HL-60 (cell line): ENCODE data around the gene COL11A2.

Experiments
- DNase-seq, 2 experiments: peaks; one replicate each; pipeline ENCODE4 v3.0.0-alpha.2; 2010 to 2020; ENCODE audit warnings: low read depth in 1 of 2, low spot score in 1 of 2
- H3K27ac ChIP-seq: fragments of 250-450 bp; sonication (Bioruptor Pico); replicated peaks from 2 replicates; pipeline ENCODE4 v1.5.1; 2020; ENCODE audit warnings: mild to moderate bottlenecking, moderate library complexity
- H3K27me3 ChIP-seq: fragments of 250-450 bp; sonication (Bioruptor Pico); 2 replicates; pipeline ENCODE4 v1.5.1; 2021; ENCODE audit warnings: mild to moderate bottlenecking, moderate library complexity; ENCODE audit not compliant: insufficient read depth, poor library complexity, severe bottlenecking
- H3K4me3 ChIP-seq: replicated peaks from 2 replicates; pipeline ENCODE4 v1.5.1; 2011; ENCODE audit warnings: mild to moderate bottlenecking, control low read depth, low read length; ENCODE audit not compliant: insufficient read depth
- GABPA ChIP-seq: IDR thresholded peaks from 2 replicates; pipeline ENCODE4 v1.6.1; 2012; ENCODE audit warnings: low read depth
- POLR2AphosphoS5 ChIP-seq: IDR thresholded peaks from 2 replicates; pipeline ENCODE4 v1.6.1; 2012; ENCODE audit warnings: low read depth
- SPI1 ChIP-seq: IDR thresholded peaks from 2 replicates; pipeline ENCODE4 v1.6.1; 2012; ENCODE audit warnings: low read depth, mild to moderate bottlenecking, borderline replicate concordance
- TF ChIP-seq, protein P1 (sequence below): IDR thresholded peaks from one replicate; pipeline ENCODE4 v1.5.1; 2011; ENCODE audit warnings: low read length, control low read depth, inconsistent platforms; ENCODE audit not compliant: insufficient read depth
- TF ChIP-seq, protein P2 (sequence below): IDR thresholded peaks from 2 replicates; pipeline ENCODE4 v1.6.1; 2012; ENCODE audit warnings: low read depth; ENCODE audit not compliant: insufficient replicate concordance

The COL11A2 gene

DNA sequence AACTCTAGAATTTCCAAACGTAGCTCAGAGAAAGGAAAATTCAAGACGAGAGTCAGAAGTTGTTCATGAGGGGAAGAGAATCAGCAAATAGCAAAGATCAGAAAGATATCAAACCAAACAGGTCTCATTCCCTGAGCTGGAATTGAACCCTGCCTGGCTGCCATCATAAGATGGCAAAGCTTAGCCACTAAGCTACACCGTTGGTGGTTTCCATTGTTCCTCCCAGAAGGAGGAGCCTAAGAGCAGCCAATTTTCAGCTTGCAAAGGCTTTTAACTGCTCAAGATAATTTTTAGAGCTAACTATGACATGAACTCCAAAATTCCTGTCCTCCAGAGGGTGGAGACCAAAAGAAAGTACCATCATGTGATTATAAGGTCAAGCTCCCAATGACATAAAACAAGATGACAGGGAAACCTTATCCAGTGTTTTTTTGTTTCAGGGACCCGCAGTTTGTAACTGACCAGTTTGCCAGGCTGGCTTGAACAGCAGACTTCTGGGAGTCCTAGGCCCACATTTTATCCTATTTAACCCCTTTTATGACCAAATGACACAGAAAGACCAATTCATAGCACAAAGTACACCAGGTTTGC lies 55.9 kb downstream of the COL11A2 start:
- TF ChIP-seq SPI1 = no peak
- no peak for TF ChIP-seq POLR2AphosphoS5
- TF ChIP-seq, protein P1, sequence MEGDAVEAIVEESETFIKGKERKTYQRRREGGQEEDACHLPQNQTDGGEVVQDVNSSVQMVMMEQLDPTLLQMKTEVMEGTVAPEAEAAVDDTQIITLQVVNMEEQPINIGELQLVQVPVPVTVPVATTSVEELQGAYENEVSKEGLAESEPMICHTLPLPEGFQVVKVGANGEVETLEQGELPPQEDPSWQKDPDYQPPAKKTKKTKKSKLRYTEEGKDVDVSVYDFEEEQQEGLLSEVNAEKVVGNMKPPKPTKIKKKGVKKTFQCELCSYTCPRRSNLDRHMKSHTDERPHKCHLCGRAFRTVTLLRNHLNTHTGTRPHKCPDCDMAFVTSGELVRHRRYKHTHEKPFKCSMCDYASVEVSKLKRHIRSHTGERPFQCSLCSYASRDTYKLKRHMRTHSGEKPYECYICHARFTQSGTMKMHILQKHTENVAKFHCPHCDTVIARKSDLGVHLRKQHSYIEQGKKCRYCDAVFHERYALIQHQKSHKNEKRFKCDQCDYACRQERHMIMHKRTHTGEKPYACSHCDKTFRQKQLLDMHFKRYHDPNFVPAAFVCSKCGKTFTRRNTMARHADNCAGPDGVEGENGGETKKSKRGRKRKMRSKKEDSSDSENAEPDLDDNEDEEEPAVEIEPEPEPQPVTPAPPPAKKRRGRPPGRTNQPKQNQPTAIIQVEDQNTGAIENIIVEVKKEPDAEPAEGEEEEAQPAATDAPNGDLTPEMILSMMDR = no peak
- TF ChIP-seq, protein P2, sequence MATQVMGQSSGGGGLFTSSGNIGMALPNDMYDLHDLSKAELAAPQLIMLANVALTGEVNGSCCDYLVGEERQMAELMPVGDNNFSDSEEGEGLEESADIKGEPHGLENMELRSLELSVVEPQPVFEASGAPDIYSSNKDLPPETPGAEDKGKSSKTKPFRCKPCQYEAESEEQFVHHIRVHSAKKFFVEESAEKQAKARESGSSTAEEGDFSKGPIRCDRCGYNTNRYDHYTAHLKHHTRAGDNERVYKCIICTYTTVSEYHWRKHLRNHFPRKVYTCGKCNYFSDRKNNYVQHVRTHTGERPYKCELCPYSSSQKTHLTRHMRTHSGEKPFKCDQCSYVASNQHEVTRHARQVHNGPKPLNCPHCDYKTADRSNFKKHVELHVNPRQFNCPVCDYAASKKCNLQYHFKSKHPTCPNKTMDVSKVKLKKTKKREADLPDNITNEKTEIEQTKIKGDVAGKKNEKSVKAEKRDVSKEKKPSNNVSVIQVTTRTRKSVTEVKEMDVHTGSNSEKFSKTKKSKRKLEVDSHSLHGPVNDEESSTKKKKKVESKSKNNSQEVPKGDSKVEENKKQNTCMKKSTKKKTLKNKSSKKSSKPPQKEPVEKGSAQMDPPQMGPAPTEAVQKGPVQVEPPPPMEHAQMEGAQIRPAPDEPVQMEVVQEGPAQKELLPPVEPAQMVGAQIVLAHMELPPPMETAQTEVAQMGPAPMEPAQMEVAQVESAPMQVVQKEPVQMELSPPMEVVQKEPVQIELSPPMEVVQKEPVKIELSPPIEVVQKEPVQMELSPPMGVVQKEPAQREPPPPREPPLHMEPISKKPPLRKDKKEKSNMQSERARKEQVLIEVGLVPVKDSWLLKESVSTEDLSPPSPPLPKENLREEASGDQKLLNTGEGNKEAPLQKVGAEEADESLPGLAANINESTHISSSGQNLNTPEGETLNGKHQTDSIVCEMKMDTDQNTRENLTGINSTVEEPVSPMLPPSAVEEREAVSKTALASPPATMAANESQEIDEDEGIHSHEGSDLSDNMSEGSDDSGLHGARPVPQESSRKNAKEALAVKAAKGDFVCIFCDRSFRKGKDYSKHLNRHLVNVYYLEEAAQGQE = no peak
- no peak for TF ChIP-seq GABPA
- H3K4me3 ChIP-seq = no peak overlapping the region
- no peak overlapping the region for H3K27ac ChIP-seq
- H3K27me3 ChIP-seq = no peaks in the 10 kb centered on the region
- no peak for DNase-seq

DNA sequence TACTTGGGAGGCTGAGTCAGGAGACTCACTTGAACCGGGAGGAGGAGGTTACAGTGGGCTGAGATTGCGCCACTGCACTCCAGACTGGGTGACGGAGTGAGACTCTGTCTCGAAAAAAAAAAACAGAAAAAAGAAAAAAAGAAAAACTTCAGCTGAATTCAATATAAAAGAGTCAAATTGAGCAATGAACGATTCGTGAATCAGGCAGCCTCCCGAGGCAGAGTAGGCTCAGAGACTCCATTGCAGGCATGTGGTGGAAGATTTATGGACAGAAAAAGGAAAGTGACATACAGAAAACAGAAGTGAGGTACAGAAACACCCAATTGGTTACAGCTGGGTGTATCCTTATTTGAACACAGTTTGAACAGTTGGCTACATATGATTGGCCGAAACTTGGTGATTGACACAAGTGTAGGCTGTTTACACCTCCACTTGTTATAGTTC lies 60.2 kb downstream of the COL11A2 start:
- H3K27ac ChIP-seq = no peak overlapping the region
- TF ChIP-seq, protein P1 = no peak
- TF ChIP-seq POLR2AphosphoS5 (no peak), GABPA (no peak)
- H3K27me3 ChIP-seq = no peaks in the 10 kb centered on the region
- H3K4me3 ChIP-seq = no peak overlapping the region
- no peak for DNase-seq

DNA sequence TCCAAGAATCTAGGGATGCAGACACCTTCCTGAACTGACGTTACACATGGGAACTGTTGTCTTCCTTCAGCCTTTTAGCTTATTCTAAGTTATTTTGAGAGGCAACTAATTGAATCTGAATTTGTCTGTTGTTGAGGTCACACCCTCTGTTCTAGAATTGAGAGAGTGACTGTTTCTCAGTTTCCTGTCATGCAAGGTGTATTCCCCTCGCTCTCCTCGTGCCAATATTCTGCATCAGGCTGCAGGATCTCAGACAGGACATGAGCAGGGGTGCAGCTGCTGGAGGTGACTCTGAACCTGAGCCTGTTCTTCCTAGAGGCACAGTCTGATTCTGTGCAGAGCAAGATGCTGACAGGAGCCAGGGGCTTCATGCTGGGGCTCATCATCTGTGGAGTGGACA lies 63.9 kb downstream of the COL11A2 start:
- TF ChIP-seq, protein P1 = no peak
- no peak for TF ChIP-seq GABPA
- TF ChIP-seq SPI1 = no peak
- Histone ChIP-seq H3K27ac (no peak overlapping the region), H3K27me3 (no peaks in the 10 kb centered on the region), H3K4me3 (no peak overlapping the region)
- no peak for DNase-seq

DNA sequence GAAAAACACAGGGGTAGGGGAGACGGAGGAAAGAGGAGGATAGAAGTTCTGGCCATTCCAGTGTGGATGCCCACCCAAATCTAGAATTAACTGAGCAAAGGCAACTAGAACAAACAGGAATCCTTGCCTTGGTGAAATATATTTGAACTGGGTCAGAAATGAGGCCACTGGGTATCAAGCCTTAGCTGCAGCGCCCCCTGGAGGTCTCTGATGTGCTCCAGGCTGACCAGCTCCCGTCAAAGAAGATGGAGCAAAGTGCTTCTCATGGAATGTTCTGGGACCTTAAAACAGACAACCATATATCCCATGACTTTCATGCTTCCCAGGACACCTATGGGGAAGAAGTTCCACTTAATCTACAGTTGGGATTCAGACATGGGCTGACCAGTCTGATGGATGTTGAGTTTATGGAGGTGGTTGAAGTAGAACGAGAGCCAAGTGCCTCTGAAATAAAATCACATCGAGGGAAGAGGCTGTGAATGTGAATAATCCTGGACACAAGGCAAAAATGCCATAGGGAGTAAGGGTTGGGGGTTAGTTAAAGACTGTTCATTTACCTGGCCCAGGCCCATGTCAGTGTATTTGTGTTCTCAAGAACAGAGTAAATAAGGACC lies 66.1 kb downstream of the COL11A2 start:
- DNase-seq = peak in 1 of 2 experiments; percentile 36
- no peak overlapping the region for H3K4me3 ChIP-seq
- no peaks in the 10 kb centered on the region for H3K27me3 ChIP-seq
- no peak overlapping the region for H3K27ac ChIP-seq
- TF ChIP-seq, protein P1 = peak; percentile 43
- TF ChIP-seq POLR2AphosphoS5 (no peak), GABPA (no peak), SPI1 (no peak)
- TF ChIP-seq, protein P2 = no peak
